Astrocyte (in vitro differentiated cells and primary cell): ENCODE measurements around the gene DNAJC16.

Experiments
- CTCF ChIP-seq: IDR thresholded peaks from 2 replicates; pipeline ENCODE4 v1.5.1; 2011; ENCODE audit warnings: low read depth, mild to moderate bottlenecking, inconsistent platforms, low read length, moderate library complexity; ENCODE audit not compliant: insufficient read depth
- EZH2 ChIP-seq: IDR thresholded peaks from 2 replicates; pipeline ENCODE4 v1.6.1; 2012; ENCODE audit warnings: mild to moderate bottlenecking, low read length, inconsistent platforms; ENCODE audit not compliant: insufficient read depth

- TF ChIP-seq EZH2 (no peak), CTCF (no peak)
Measured at GRCh38 chr1:15513192-15513591, 13.5 kb upstream of the DNAJC16 start.
